A549 (cell line): ENCODE results near the gene SPC25.

ENCODE experiments used
- CEBPB ChIP-seq, 2 experiments: fragments of >200 bp in 1 of 2; sonication (Bioruptor Twin) in 1 of 2; formaldehyde crosslinking in 1 of 2; IDR thresholded peaks; 2 replicates each; pipeline ENCODE4 v1.6.1; 2012 to 2016
- CTCF ChIP-seq: fragments of >200 bp; sonication (Bioruptor Twin); formaldehyde crosslinking; IDR thresholded peaks from 3 replicates; pipeline ENCODE4 v1.5.1; 2016
- FOSL2 ChIP-seq, 2 experiments: fragments of 450-650 bp in 1 of 2; fragments of >200 bp in 1 of 2; sonication (Bioruptor Twin) in 1 of 2; formaldehyde crosslinking; IDR thresholded peaks; 2 replicates each; pipeline versions ENCODE4 v1.5.0 to v1.6.1; 2016 to 2020; ENCODE audit warnings: mild to moderate bottlenecking in 1 of 2, moderate library complexity in 1 of 2
- HMGXB4 ChIP-seq: fragments of 250-450 bp; sonication (Bioruptor Pico); IDR thresholded peaks from 2 replicates; pipeline ENCODE4 v1.5.0; 2021; ENCODE audit warnings: mild to moderate bottlenecking, moderate library complexity, borderline replicate concordance
- MAFK ChIP-seq: fragments of 450-650 bp; IDR thresholded peaks from 2 replicates; pipeline ENCODE4 v1.6.1; 2014; ENCODE audit not compliant: partially characterized antibody
- MAZ ChIP-seq: fragments of 150-350 bp; IDR thresholded peaks from 2 replicates; pipeline ENCODE4 v1.6.1; 2014; ENCODE audit warnings: antibody characterized with exemption, low read depth, low read length, borderline replicate concordance
- MYC ChIP-seq: IDR thresholded peaks from 2 replicates; pipeline ENCODE4 v1.6.1; 2012; ENCODE audit warnings: mild to moderate bottlenecking, inconsistent platforms, low read length, improper control_type of control experiment, borderline replicate concordance
- POLR2A ChIP-seq: IDR thresholded peaks from 2 replicates; pipeline ENCODE4 v1.6.1; 2012; ENCODE audit warnings: mild to moderate bottlenecking, low read length
- POLR2AphosphoS2 ChIP-seq: conservative IDR thresholded peaks from 2 replicates; pipeline ENCODE4 v1.6.1; 2012; ENCODE audit warnings: low read length, improper control_type of control experiment, inconsistent platforms
- TF ChIP-seq, protein P1 (sequence below): fragments of 200-600 bp; sonication (generic); IDR thresholded peaks from 2 replicates; pipeline ENCODE4 v1.6.1; 2016; ENCODE audit warnings: antibody characterized with exemption, mild to moderate bottlenecking, moderate library complexity
- TF ChIP-seq, protein P2 (sequence below): fragments of 150-350 bp; IDR thresholded peaks from 2 replicates; pipeline ENCODE4 v1.6.1; 2014; ENCODE audit warnings: low read depth, mild to moderate bottlenecking, low read length
- TF ChIP-seq, protein P3 (sequence below): IDR thresholded peaks from 2 replicates; pipeline ENCODE4 v1.6.1; 2012

DNA sequence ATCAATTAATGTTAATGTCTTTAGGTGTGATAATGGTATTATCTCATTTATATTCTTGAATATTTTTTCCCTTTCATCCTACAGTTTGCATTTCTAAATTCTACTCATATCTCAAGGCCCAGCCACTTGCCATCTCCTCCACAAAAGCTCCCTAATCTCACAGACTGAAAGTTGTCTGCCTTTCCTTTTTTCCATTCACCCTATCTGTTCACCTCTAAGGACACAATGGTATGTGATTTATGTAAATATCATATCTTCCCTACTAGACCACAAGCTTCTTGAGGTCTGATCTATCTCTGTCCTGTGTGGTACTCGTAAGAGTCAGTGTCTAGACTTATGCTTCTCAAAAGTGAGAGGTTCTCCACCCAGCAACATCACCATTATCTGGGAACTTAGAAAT is 3.9 kb upstream of the SPC25 start:
- TF ChIP-seq MAZ, result no peak
- TF ChIP-seq MYC, result no peak
- no peak for TF ChIP-seq POLR2AphosphoS2
- TF ChIP-seq CTCF, result no peak
- TF ChIP-seq FOSL2 (IDR thresholded peaks at IDR 0.05), result no peak
- TF ChIP-seq FOSL2 (CRISPR knock-in tag; IDR thresholded peaks at IDR 0.05), result no peak
- TF ChIP-seq, protein P1, sequence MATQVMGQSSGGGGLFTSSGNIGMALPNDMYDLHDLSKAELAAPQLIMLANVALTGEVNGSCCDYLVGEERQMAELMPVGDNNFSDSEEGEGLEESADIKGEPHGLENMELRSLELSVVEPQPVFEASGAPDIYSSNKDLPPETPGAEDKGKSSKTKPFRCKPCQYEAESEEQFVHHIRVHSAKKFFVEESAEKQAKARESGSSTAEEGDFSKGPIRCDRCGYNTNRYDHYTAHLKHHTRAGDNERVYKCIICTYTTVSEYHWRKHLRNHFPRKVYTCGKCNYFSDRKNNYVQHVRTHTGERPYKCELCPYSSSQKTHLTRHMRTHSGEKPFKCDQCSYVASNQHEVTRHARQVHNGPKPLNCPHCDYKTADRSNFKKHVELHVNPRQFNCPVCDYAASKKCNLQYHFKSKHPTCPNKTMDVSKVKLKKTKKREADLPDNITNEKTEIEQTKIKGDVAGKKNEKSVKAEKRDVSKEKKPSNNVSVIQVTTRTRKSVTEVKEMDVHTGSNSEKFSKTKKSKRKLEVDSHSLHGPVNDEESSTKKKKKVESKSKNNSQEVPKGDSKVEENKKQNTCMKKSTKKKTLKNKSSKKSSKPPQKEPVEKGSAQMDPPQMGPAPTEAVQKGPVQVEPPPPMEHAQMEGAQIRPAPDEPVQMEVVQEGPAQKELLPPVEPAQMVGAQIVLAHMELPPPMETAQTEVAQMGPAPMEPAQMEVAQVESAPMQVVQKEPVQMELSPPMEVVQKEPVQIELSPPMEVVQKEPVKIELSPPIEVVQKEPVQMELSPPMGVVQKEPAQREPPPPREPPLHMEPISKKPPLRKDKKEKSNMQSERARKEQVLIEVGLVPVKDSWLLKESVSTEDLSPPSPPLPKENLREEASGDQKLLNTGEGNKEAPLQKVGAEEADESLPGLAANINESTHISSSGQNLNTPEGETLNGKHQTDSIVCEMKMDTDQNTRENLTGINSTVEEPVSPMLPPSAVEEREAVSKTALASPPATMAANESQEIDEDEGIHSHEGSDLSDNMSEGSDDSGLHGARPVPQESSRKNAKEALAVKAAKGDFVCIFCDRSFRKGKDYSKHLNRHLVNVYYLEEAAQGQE, result no peak
- TF ChIP-seq POLR2A, result no peak
- TF ChIP-seq MAFK, result no peak
- TF ChIP-seq, protein P2, sequence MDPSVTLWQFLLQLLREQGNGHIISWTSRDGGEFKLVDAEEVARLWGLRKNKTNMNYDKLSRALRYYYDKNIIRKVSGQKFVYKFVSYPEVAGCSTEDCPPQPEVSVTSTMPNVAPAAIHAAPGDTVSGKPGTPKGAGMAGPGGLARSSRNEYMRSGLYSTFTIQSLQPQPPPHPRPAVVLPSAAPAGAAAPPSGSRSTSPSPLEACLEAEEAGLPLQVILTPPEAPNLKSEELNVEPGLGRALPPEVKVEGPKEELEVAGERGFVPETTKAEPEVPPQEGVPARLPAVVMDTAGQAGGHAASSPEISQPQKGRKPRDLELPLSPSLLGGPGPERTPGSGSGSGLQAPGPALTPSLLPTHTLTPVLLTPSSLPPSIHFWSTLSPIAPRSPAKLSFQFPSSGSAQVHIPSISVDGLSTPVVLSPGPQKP, result no peak
- TF ChIP-seq HMGXB4 (CRISPR knock-in tag), result no peak
- TF ChIP-seq, protein P3, sequence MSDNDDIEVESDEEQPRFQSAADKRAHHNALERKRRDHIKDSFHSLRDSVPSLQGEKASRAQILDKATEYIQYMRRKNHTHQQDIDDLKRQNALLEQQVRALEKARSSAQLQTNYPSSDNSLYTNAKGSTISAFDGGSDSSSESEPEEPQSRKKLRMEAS, result no peak
- TF ChIP-seq CEBPB (IDR thresholded peaks at IDR 0.05), result no peak
